ENCODE results near the gene NSG2. TPM values are rescaled to one million over a fixed set of nuclear protein-coding genes. Genes with fewer than 3 reads are reported as not detected.

Gene NSG2
- total and polyA plus RNA-seq, 2 of the 4 experiments (the other 2 are of a cell fraction): not detected

- Histone ChIP-seq H2AFZ (replicated peaks; ENCODE audit: low read length, poor library complexity) (no peak overlapping the region), H4K91ac (ENCODE audit: insufficient read depth, low read depth, low read length) (no peak overlapping the region), H3K18ac (ENCODE audit: low read depth, low read length) (no peak overlapping the region), H3K9me1 (ENCODE audit: insufficient read depth, low read length) (no peaks in the 10 kb centered on the region), H2AK5ac (ENCODE audit: low read depth, low read length) (no peak overlapping the region), H4K8ac (ENCODE audit: low read depth in 2 of 2, low read length in 2 of 2) (no peak overlapping the region), H2BK20ac (ENCODE audit: low read depth, low read length) (no peak overlapping the region), H2BK120ac (ENCODE audit: low read depth, low read length) (no peak overlapping the region), H2BK5ac (ENCODE audit: low read depth, low read length, poor library complexity, severe bottlenecking) (no peak overlapping the region), H3K4me1 (ENCODE audit: control insufficient read depth, insufficient read depth, low read length) (no peaks in the 10 kb centered on the region), H3K56ac (ENCODE audit: extremely low read depth, insufficient read depth, low read length) (no peak overlapping the region), H3K14ac (replicated peaks; ENCODE audit: low read depth, low read length) (no peak overlapping the region), H3K79me1 (ENCODE audit: low read depth in 1 of 2, low read length in 2 of 2) (no peaks in the 10 kb centered on the region), H3K27ac (ENCODE audit: insufficient read depth, low read length) (no peak overlapping the region), H3K23ac (ENCODE audit: low read depth, low read length) (no peak overlapping the region), H3K4me3 (ENCODE audit: insufficient read depth, low read depth, low read length) (no peak overlapping the region), H3K36me3 (ENCODE audit: control insufficient read depth, insufficient read depth, low read length) (no peaks in the 10 kb centered on the region), H3K4ac (ENCODE audit: low read depth, low read length) (no peak overlapping the region), H3K9me3 (ENCODE audit: control insufficient read depth, insufficient read depth, low read length) (peaks cover 5% of the 10 kb centered on the region; the same call in 1 of the 2 replicates), H2AK9ac (replicated peaks; ENCODE audit: low read depth, low read length, poor library complexity) (no peak overlapping the region), H2BK15ac (ENCODE audit: low read depth, low read length) (no peak overlapping the region), H4K5ac (ENCODE audit: low read depth, low read length) (no peak overlapping the region), H3K27me3 (ENCODE audit: control insufficient read depth, insufficient read depth, low read length) (no peaks in the 10 kb centered on the region), H3K4me2 (ENCODE audit: low read depth, low read length) (no peak overlapping the region), H3K9ac (ENCODE audit: low read depth, low read length) (no peak overlapping the region), H4K20me1 (ENCODE audit: insufficient read depth, low read length) (no peaks in the 10 kb centered on the region)
- ChIA-PET POLR2A (ENCODE audit: unreplicated experiment) (no interaction called here), CTCF (no interaction called here)
- no peak for TF ChIP-seq NFE2L2 (IDR thresholded peaks at IDR 0.05; ENCODE audit: low read depth, low read length)
- TF ChIP-seq, protein P1, sequence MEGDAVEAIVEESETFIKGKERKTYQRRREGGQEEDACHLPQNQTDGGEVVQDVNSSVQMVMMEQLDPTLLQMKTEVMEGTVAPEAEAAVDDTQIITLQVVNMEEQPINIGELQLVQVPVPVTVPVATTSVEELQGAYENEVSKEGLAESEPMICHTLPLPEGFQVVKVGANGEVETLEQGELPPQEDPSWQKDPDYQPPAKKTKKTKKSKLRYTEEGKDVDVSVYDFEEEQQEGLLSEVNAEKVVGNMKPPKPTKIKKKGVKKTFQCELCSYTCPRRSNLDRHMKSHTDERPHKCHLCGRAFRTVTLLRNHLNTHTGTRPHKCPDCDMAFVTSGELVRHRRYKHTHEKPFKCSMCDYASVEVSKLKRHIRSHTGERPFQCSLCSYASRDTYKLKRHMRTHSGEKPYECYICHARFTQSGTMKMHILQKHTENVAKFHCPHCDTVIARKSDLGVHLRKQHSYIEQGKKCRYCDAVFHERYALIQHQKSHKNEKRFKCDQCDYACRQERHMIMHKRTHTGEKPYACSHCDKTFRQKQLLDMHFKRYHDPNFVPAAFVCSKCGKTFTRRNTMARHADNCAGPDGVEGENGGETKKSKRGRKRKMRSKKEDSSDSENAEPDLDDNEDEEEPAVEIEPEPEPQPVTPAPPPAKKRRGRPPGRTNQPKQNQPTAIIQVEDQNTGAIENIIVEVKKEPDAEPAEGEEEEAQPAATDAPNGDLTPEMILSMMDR (conservative IDR thresholded peaks at IDR 0.05; ENCODE audit: low read depth, low read length): no peak
- TF ChIP-seq, protein P2, sequence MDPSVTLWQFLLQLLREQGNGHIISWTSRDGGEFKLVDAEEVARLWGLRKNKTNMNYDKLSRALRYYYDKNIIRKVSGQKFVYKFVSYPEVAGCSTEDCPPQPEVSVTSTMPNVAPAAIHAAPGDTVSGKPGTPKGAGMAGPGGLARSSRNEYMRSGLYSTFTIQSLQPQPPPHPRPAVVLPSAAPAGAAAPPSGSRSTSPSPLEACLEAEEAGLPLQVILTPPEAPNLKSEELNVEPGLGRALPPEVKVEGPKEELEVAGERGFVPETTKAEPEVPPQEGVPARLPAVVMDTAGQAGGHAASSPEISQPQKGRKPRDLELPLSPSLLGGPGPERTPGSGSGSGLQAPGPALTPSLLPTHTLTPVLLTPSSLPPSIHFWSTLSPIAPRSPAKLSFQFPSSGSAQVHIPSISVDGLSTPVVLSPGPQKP (IDR thresholded peaks at IDR 0.05; ENCODE audit: borderline replicate concordance, low read depth, low read length): no peak
- no peak for TF ChIP-seq RAD21 (IDR thresholded peaks at IDR 0.05; ENCODE audit: low read length)
- no peak for TF ChIP-seq BHLHE40 (IDR thresholded peaks at IDR 0.05; ENCODE audit: low read depth, low read length)
- TF ChIP-seq, protein P3, sequence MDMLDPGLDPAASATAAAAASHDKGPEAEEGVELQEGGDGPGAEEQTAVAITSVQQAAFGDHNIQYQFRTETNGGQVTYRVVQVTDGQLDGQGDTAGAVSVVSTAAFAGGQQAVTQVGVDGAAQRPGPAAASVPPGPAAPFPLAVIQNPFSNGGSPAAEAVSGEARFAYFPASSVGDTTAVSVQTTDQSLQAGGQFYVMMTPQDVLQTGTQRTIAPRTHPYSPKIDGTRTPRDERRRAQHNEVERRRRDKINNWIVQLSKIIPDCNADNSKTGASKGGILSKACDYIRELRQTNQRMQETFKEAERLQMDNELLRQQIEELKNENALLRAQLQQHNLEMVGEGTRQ (IDR thresholded peaks at IDR 0.05; ENCODE audit: low read depth, low read length): no peak
- no peak for TF ChIP-seq MAFK (IDR thresholded peaks at IDR 0.05; ENCODE audit: low read depth, low read length)
- no peak for TF ChIP-seq RCOR1 (IDR thresholded peaks at IDR 0.05; ENCODE audit: insufficient replicate concordance, low read length)
- no peak for TF ChIP-seq CEBPB (IDR thresholded peaks at IDR 0.05; ENCODE audit: low read depth, low read length)
- no TSS peak for BruUV-seq (replicated peaks)
- dilution Hi-C loops (cut with HindIII; ENCODE audit: low sequenced_read_pairs, unreplicated experiment): no loop called here
- ATAC-seq (ENCODE audit: low read depth): no peak
- WGBS, 2 experiments (ENCODE audit: extremely low coverage in 2 of 2, insufficient read length in 1 of 2): no CpG with 5 or more reads among the region's 2 CpGs
- intact Hi-C loops (cut with micrococcal nuclease): no loop called here
- DNase-seq: no peak
- in situ Hi-C loops (cut with MboI; ENCODE audit: low sequenced_read_pairs): no loop called here
Observed at GRCh38 chr5:174082286-174082685, 36.8 kb downstream of the NSG2 start.
